HEK293 (cell line): Measurements from ENCODE around the gene CHST15.

Experiments
- CTCF ChIP-seq: fragments of 450-650 bp; formaldehyde crosslinking; IDR thresholded peaks from 2 replicates; pipeline ENCODE4 v1.5.1; 2016; ENCODE audit warnings: missing biosample characterization, missing genetic modification characterization
- HOXC10 ChIP-seq: sonication (generic); formaldehyde crosslinking; IDR thresholded peaks from 2 replicates; pipeline ENCODE4 v1.8.1; 2023; ENCODE audit warnings: mild to moderate bottlenecking, missing genetic modification reagents
- PBX3 ChIP-seq: sonication (generic); formaldehyde crosslinking; IDR thresholded peaks from 2 replicates; pipeline ENCODE4 v1.8.1; 2022; ENCODE audit warnings: mild to moderate bottlenecking, moderate library complexity, missing genetic modification reagents
- SETDB1 ChIP-seq: IDR thresholded peaks from one replicate; pipeline ENCODE4 v1.6.1; 2017; ENCODE audit warnings: mild to moderate bottlenecking, low read length, moderate library complexity, mixed read lengths; ENCODE audit not compliant: insufficient read length
- YY1 ChIP-seq: fragments of 450-650 bp; formaldehyde crosslinking; IDR thresholded peaks from 2 replicates; pipeline ENCODE4 v1.5.1; 2018; ENCODE audit warnings: missing biosample characterization, missing genetic modification characterization
- YY2 ChIP-seq: fragments of 450-650 bp; formaldehyde crosslinking; IDR thresholded peaks from 2 replicates; pipeline ENCODE4 v1.5.1; 2016; ENCODE audit warnings: missing biosample characterization, missing genetic modification characterization
- ZBTB26 ChIP-seq: fragments of 450-650 bp; formaldehyde crosslinking; optimal IDR thresholded peaks from 2 replicates; pipeline ENCODE3; 2016; ENCODE audit warnings: missing biosample characterization, mild to moderate bottlenecking, missing genetic modification characterization
- ZFP41 ChIP-seq: fragments of 450-650 bp; formaldehyde crosslinking; IDR thresholded peaks from 2 replicates; pipeline ENCODE4 v1.5.1; 2016; ENCODE audit warnings: missing biosample characterization, missing genetic modification characterization, borderline replicate concordance
- ZNF23 ChIP-seq: fragments of 450-650 bp; formaldehyde crosslinking; IDR thresholded peaks from 2 replicates; pipeline ENCODE4 v1.5.1; 2016; ENCODE audit warnings: missing biosample characterization, missing genetic modification characterization, borderline replicate concordance
- ZNF280C ChIP-seq: fragments of 450-650 bp; formaldehyde crosslinking; IDR thresholded peaks from 2 replicates; pipeline ENCODE4 v1.5.1; 2016; ENCODE audit warnings: missing biosample characterization, missing genetic modification characterization
- ZNF521 ChIP-seq: fragments of 450-650 bp; formaldehyde crosslinking; IDR thresholded peaks from 2 replicates; pipeline ENCODE4 v1.5.1; 2017; ENCODE audit warnings: missing biosample characterization, mild to moderate bottlenecking, missing genetic modification characterization
- ZNF571 ChIP-seq: fragments of 450-650 bp; formaldehyde crosslinking; IDR thresholded peaks from 2 replicates; pipeline ENCODE4 v1.5.0; 2017; ENCODE audit warnings: missing biosample characterization, missing genetic modification characterization
- ZNF626 ChIP-seq: fragments of 450-650 bp; sonication (Bioruptor Pico); formaldehyde crosslinking; IDR thresholded peaks from 2 replicates; pipeline ENCODE4 v1.5.1; 2018; ENCODE audit warnings: missing biosample characterization, missing genetic modification characterization, inconsistent platforms
- ZNF768 ChIP-seq: fragments of 450-650 bp; formaldehyde crosslinking; IDR thresholded peaks from 2 replicates; pipeline ENCODE4 v1.5.1; 2018; ENCODE audit warnings: missing biosample characterization, mild to moderate bottlenecking, missing genetic modification characterization

- no peak for TF ChIP-seq CTCF (tag by site-specific recombination)
- no peak for TF ChIP-seq ZNF23 (tag by site-specific recombination)
- TF ChIP-seq PBX3, result no peak
- TF ChIP-seq SETDB1, result no peak
- no peak for TF ChIP-seq ZNF521 (tag by site-specific recombination)
- TF ChIP-seq ZNF768 (tag by site-specific recombination), result no peak
- no peak for TF ChIP-seq ZBTB26
- TF ChIP-seq ZNF280C, result no peak
- no peak for TF ChIP-seq HOXC10
- TF ChIP-seq YY2 (tag by site-specific recombination), result no peak
- TF ChIP-seq ZFP41 (tag by site-specific recombination), result no peak
- no peak for TF ChIP-seq ZNF626 (tag by site-specific recombination)
- TF ChIP-seq ZNF571, result no peak
- no peak for TF ChIP-seq YY1 (tag by site-specific recombination)
These were observed 89.3 kb downstream of the CHST15 start for GRCh38 chr10:124003871-124004662.
